ENCODE results near the gene C1QTNF5.
"Not testable (repeated sequence)": the region's sequence is repeated elsewhere in the genome, so short reads cannot be mapped to it uniquely, and the experiment has no call there.

C1QTNF5 gene, protein sequence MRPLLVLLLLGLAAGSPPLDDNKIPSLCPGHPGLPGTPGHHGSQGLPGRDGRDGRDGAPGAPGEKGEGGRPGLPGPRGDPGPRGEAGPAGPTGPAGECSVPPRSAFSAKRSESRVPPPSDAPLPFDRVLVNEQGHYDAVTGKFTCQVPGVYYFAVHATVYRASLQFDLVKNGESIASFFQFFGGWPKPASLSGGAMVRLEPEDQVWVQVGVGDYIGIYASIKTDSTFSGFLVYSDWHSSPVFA

DNA sequence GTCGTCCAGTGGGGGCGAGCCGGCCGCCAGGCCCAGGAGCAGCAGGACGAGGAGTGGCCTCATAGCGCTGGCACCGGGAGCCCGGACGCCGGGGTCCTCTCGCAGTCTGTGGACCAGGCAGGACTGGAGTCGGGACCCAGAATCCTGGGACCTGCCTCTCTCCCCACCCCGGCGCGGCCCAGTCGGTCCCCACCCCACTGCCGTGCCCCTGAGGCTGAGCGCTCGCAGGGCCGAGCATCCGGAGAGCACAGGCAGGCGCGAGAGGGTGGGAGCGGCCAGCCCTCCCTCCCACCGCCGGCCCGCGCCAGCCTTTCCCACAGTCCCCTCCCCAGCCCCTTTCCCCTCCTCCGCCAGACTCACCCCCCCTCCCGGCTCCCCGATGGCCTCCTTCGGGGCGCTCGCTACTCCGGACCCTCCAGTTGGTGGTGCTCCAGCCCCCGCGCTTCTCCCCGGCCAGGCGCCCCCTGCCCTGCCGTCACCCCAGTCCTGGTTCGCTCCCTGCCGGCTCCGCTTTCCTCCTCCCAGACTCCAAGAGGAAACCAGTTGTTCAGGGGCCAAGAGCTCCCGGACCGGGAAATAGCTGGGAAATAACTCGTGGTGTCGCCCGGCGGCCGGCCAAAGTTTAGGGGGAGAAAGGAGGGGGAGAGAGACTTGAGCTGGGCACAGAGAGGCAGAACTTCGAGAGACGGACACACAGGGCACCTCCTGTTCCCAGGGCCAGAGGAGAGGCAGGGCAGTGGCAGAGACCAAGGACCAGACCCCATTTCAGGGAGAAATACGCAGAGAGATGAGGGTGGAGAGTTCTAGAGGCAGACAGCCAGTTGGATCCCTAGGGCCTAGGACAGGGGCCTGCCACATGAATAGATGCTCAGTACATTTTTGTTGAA, at the start of gene C1QTNF5:
Gene C1QTNF5, minus strand, starts transcription at position 549 of the 887 bp plus-strand sequence. Its CDS starts 486 bp downstream, at position 63.
- peak; percentile 87 for DNase-seq (ENCODE audit: low spot score)

DNA sequence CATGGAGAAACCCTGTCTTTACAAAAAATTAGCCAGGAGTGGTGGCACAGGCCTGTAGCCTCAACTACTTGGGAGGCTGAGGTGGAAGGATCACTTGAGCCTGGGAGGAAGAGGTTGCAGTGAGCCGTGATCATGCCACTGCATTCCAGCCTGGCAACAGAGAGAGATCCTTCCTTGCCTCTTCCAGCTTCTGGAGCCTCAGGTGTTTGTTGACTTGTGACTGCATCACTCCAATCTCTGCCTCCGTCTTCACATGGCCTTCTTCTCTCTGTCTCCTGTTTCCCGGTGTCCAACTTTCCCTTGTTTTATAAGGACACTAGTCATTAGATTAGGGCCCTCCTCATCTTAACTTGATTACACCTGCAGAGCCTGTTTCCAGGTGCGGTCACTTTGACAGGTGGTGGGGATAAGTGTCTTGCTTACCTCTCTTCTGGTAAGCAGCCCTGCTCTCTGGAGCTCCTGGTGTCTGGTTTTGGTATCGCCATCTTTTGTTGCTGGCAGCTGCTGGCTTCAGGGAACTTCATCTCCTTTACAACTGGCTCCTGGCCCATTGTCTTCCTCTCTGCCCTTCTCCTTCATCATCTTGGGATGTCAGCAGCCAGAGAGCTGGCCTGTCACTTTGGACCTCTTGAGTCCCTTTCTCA, 49.0 kb upstream of the C1QTNF5 start:
- no peak for DNase-seq (ENCODE audit: low spot score)

DNA sequence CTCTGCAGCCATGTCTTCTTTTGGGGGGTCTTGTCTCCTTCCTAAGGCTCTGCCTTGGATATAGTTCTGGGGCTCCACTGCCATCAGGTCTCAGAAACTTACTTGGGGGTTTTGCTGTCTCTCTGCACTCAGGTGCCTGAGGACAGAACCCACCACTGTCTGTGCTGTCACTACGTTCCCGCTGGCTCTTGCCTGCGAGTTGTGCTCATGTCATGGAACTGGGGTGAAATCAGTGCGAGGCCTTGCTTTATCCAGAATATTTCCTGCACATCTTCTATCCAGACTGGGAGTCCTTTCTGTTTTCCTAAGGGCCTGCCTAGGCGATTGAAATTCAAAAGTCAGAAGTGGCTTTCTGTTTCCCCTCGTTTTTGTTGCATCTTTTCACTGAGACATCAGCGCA, 47.4 kb upstream of the C1QTNF5 start:
- no peak for DNase-seq (ENCODE audit: low spot score)

DNA sequence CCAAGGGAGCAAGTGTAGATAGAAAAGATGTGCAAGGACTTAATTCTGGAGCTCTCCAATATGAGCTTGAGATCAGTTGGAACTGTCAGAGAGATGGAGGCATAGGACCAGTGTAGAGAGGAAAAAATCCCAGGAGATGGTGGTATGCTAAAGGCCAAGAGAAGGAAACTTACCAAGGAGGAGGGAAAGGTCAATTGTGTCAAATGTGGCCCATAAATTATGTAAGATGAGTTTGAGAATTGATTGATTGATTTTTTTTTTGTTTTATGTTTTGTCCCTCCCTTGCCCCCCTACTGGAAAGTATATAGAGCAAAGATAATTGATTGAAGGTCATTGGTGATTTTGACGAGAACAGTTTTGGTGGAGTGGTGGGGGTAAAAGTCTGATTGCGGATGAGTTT, 43.6 kb upstream of the C1QTNF5 start:
- DNase-seq (ENCODE audit: low spot score): no peak

DNA sequence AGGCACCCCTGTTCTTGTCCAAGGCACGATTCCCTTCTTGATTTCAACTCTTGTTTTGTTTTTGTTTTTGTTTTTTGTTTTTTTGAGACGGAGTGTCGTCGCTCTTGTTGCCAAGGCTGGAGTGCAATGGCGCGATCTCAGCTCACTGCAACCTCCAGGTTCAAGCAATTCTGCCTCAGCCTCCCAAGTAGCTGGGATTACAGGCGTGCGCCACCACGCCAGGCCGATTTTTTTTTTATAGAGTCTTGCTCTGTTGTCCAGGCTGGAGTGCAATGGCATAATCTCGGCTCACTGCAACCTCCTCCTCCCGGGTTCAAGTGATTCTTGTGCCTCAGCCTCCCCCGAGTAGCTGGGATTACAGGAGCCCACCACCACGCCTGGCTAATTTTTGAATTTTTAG, 41.8 kb upstream of the C1QTNF5 start:
- not testable (repeated sequence) for DNase-seq (ENCODE audit: low spot score)

DNA sequence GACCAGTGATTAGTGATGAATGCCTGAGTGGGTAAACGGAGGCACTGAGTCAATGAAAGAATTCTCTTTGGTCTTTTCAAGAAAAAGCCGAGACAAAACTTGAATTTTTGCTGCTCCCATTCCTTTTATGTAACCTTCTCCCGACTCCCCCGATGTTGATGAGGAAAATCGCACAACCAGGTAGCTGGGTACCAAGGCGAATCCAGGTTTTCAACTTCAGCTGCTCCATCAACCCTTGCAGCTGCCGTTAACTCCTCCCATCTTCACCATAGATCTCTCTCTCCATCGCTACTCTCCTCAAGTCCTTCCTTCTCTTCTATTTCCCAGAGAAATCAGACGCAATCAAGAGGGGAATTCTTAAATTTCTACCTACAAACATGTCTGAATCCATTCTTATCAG, 41.4 kb upstream of the C1QTNF5 start:
- no peak for DNase-seq (ENCODE audit: low spot score)

DNA sequence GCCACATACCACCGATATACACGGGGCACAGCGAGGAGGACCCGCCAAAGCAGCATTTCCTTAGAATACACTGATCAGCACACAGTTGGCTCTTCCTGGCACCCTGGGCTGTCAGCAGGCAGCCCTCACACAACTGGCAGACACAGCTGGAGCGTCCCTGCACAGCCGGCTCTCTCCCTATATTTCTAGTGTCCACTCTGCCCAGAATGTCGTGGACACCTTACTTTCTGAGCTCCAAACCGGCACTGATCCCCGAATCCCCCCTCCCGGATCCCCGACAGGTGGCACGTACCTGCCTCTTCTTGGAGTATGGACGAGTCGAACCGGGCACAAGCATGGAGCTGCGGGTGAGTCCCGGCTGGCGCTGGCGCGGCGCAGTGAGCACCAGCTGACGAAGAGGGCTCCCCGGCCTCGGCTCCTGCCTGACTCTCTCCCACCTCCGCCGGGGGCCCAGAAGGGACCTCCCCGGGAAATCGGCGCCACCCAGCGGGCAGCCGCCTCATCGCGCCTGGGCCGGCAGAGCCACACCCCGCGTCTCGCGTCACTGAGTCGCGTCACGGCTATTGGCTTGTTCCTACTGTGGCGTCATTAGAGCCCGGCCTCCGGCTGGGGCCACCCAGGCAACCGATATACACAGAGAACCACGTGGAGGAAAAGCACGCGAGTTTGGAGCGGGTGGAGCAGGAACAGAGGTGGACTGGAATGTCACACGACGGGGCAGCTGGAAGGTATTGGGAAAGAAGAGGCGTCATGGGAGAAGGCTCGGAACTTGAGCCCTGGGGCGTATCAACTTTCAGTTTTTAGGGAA, 40.7 kb upstream of the C1QTNF5 start, which contains the start of gene USP2:
Gene USP2, minus strand, starts transcription at position 510 of the 808 bp plus-strand sequence. CDS start 8,210 bp downstream, outside the sequence.
- DNase-seq (ENCODE audit: low spot score): peak; percentile 97

DNA sequence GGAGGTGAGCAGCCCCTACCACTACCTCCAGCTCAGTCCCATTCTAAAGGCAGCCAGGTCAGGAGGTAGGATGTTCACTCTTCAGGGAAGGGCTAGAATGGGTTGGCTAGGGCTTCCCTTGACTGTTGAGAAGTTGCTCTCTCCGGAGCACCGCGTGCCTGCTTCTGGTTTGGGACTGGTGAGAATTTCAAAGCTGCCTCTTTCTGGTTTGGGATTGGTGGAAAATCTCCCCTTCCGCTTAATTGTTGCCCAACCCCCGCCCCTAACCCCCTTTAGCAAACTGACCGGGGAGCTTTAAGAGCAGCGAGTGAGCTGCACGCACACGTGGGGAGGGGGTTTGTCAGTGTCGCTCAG, 40.1 kb upstream of the C1QTNF5 start:
- DNase-seq (ENCODE audit: low spot score): no peak

DNA sequence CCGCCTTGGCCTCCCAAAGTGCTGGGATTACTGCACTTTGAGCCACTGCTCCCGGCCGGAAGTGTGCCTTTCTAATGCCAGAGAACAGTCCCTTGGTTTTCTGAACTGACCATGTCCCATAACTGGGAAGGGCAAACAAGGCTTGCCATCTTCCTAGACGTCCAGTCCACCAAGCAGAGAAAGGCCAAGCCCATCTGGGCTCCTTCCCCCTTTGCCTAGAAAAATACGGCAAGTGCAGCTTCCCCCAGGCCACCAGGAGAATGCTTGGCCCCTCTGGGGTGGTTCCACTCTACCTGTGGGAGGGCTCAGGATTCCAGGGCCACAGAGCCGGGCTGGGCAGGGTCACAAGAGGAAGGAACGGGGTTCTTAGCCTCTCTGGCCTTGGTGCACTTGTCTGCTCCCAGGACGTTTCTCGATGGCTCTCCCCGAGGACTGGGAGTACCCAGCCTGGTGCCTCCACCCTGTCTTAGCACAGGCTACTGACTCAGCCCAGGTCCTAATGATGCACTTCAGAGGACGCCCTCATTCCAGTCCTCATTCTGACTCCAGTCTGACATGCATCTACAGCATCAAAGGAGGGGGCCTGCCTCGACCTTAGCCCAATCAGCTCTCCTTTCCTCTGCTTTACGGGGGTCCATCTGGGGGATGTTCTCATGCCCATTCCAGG, 39.6 kb upstream of the C1QTNF5 start:
- DNase-seq (ENCODE audit: low spot score): no peak

DNA sequence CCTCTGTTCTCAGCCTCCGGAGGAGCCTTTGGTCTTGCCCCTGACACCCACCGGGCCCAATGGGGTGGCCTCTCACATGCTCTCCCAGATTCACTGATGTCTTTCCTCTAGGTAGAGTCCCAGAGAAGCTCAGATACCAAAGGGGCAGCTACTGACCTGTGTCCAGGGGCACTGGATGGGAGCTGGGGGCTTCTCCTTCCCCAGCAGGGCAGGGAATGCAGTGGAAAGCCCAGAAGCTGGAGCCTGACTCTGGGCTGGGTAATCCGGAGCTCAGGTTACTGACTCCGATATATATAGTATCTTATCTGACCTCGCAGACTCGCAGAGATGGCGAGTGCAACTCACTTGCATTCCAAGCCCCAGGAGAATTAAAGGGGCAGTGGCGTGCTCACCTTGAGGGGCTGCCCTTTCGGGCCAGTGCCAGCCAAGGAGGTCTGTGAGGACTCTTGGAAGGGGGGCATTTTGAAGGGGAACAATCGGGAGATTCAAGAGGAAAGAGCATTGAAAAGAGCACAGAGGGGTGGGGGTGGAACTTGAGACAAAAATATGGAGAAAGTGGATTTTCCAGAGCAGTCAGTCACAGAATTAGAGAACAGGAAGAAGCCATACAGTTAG, 38.3 kb upstream of the C1QTNF5 start:
- no peak for DNase-seq (ENCODE audit: low spot score)

DNA sequence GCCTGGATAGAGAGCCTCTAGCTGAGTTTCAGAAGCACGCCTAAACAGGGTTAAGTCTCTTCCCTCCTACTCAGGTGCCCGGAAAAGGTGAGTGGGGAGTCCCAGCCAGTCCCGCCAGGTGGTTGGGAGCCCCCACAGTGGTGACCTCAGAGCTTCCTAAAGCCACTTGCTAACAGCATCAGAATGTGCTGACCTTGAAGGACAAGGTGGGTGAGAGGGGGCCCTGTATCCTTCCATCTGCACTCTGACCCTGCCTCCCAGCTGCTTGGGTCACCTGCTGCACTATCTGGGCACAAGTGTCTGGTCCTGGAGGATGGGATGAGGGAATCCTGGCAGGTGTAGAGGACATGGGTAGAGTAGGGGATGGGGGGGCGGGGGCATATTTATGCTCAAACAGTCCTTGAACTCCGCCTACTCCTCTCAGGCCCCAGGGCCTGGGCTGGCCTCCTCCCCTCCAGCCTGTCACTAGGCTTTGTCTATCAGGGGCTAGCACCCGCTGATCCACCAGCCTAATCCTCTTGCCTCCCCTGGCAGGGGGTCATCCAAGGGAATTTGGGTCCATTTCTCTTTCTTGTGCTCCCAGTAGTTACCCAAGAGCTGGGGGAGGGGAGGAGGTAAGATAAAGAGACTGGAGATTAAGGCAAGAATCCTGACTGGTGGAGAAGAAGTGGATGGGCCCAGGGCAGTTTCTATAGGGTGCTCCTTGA, 37.4 kb upstream of the C1QTNF5 start:
- DNase-seq (ENCODE audit: low spot score): no peak

DNA sequence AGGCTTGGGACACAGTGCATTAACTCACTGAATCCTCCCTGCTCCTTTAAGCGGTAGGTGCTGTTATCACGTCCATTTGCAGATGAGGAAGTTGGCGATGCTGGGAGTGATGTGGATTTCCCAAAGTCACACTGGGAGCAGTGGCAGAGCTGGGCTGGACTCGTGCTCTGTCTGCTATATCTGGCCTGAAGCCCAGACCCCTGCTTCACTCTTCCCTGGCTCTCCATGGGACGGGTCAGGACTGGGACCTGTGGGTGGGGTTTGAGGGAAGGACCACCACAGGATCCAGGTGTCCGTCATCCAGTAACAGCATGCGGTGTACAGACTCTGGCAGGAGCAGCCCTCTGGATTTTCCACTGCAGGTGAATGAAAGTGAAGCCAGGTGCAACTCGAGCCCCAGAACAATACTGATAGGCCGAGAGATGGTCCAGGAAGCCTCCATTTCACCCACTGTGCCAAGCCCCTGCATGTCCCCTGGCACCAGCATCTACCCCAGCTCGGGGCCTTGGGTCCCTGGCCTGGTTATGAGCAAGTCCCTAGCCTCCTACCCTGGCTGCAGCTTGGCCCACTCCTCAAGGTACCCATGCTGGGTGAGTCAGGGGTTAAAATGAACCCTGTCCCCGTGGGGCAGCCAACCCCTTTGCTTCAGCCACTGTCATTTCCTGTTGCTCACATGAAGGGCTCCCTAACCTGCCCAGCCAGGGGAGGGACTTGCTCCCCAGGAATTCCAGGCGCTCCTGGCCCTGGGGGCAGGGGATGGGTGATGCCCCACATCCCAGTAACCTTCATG, 36.6 kb upstream of the C1QTNF5 start:
- no peak for DNase-seq (ENCODE audit: low spot score)

DNA sequence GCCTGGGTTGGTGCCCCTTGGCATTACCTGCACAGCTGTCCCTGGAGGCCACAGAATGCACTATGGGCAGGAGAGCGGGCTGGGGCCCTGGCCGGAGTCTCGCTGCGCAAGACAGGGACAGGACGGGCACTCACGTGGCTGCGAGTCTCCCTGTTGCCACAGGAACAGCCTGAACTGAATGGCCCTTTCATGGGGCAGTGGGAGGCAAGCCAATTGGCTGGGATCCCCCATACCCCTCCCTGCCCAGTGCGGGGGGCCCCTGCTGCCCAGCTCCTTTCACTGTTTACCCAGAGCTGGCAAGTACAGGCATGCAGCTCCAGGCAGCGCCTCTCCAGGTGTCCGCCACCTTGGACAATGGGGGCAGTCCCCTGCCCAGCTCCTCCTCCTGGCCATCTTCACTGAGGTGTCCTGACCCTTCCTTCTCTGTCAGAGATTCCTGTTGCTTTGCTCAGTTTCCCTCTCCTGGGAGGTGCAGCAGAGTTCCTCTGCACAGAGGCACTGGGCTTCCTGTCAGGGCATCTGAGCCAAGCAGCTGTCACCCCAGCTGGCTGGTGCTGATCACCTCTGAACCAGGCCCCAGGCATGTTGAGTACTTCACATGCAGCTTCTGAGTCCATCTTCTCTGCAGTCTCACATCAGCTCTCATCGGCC, 35.6 kb upstream of the C1QTNF5 start:
- peak; percentile 97 for DNase-seq (ENCODE audit: low spot score)

DNA sequence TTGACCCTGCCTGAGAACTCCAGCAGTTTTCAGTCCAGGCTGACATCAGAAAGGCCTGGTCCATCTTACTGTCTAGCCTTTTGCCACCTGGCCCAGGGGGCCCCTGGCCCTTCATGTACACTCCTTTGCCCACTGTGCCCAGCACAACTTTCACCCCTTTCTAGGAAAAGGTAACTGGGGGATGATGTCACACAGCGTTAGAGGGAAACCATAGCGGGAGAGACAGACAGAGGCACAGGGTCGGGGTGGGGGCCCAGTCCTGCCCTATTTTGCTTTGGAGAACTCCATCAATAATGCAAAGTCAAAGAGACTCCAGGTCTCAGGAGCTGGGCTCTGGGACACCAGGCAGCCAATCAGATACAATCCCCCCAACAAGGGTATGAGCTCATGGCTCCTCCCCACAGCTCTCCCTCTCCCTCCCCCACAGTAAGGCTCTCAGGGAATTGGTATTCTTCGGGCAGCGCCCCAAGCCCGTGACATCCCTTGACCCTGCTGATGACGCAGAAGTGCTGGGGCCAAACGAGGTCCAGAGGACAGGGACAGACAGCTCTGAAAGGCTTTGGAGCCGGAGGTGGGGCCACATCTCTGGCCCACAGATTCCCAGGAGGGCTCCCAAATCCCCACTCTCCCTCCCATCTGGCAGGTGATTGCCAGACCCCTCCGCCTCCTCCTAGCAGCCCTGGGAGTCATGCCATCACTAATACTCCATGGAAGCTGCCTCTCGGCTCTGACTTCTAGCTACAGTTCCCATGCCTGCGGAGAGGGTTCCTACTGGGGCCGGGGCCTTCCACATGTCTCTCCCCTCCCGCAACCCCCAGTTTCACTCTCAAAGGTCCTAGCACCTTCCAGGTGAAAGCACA, 34.9 kb upstream of the C1QTNF5 start:
- peak; percentile 95 for DNase-seq (ENCODE audit: low spot score)

DNA sequence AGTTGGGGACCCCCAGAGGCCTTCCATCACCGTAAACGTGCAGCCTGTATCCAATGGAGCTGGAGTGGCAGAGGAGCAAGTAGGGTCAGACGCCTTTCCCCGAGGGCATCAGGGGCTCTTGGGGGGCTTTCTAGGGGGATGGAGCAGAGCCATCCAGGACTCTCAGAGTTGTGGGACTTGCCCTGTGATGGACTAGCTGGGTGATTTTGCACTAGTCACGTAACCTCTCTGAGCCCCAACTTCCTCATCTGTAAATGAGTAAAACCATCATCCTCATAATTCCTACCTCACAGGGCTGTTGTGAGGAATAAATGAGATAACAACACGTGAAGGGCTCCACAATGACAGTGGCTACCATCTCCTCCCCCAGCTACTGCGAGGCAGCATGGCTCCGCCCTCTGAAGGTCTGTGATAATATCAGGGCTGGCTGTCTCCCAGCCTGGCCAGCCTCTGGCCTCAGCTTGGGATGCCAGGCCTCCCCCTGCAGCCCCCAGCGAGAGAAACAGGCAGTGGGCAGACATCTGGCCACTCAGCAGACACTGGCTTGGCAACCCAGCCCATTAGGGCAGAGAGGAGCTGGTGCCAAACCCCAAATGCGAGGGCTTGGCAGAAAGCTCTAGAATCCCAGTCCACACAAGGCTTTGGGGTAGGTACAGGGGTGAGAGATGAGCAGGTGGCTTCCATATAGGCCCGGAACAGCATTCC, 34.1 kb upstream of the C1QTNF5 start:
- DNase-seq (ENCODE audit: low spot score): peak; percentile 87

DNA sequence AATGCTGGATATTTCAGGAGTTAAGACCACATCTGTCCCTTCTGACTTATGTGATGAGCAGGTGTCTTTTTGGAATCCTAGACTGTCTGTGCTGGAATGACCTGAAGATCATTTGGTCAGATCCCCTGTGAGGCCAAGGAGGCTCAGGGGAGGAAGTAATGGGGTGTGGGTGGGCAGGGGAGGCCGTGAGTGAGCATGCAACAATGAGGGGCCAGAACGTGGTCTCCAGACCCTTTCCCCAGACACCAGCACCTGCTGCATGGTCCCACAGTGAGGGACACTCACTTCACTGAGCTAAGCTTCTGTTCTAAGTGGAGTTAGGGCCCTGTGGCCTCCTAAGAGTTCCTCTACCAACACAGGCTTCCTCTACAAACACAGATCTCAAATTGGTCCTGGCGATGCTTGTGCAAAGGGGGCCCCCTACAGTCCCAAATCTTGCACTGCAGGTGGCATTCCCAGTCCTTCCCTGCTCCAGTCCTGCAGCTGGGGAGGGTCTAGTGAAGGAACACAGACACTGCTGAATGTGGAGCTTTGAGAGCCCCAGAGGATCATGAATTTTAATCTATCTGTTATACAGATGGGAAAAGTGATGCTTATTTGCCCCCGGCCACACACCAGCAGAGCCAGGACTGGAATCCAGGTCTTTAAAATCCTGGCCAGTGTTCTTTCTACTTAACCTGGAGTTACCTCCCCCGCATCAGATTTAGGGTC, 33.4 kb upstream of the C1QTNF5 start:
- peak; percentile 91 for DNase-seq (ENCODE audit: low spot score)
